ENCODE measurements around the gene HMCN2.
A peak's percentile ranks its signal among the peaks of the same experiment; 100 is the strongest.

HMCN2 gene

DNA sequence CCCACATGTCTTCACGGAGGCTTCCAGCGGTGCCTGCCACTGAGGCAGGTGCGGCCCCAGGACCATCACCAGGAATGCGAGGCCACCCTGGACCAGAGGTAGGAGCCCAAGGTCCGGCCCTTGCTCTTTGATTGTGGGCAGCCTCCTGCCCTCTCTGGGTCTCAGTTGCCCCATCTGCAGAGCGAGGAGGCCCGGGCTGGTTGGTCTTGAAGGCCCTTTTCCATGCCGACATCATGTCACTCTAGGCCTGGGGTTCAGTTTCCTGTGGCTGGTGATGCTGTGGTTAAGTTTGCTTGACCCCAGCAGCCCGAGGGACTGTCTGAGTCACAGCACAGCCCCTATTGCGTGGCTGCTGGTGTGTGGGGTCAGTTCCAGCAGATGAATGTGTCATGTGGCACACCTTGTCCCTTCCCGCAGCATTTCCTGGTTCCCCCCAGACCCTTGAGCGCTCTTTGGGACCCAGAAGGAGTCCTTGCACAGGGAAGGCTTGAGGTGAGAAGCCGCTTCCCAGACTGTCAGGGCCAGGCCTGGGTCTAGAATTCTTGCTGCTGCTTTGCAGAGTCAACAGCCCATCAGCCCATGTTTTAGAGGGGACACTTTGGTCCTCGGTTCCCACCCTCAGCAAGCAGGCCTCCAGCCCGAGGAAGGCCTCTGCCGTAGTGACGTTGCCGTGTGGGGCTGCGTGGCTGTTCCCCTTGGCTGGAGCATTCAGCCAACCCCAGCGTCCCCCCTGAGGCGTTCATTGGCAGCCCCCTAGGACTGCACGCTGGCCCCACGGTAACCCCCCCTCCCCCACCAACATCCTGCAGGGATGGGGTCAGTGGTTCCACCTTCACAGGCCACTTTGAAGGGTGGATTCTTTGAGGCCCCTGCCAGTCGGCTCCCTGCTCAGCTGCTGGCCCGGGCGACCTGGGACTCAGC lies 31.0 kb upstream of the HMCN2 start:
- no peak overlapping the region for H3K4me3 ChIP-seq (ENCODE audit: control insufficient read depth, low read depth, low read length)
- TF ChIP-seq, protein P1, sequence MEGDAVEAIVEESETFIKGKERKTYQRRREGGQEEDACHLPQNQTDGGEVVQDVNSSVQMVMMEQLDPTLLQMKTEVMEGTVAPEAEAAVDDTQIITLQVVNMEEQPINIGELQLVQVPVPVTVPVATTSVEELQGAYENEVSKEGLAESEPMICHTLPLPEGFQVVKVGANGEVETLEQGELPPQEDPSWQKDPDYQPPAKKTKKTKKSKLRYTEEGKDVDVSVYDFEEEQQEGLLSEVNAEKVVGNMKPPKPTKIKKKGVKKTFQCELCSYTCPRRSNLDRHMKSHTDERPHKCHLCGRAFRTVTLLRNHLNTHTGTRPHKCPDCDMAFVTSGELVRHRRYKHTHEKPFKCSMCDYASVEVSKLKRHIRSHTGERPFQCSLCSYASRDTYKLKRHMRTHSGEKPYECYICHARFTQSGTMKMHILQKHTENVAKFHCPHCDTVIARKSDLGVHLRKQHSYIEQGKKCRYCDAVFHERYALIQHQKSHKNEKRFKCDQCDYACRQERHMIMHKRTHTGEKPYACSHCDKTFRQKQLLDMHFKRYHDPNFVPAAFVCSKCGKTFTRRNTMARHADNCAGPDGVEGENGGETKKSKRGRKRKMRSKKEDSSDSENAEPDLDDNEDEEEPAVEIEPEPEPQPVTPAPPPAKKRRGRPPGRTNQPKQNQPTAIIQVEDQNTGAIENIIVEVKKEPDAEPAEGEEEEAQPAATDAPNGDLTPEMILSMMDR (conservative IDR thresholded peaks at IDR 0.05; ENCODE audit: control insufficient read depth, insufficient read depth, low read depth, low read length) = no peak
- peak; percentile 68 for DNase-seq (ENCODE audit: low read depth)

DNA sequence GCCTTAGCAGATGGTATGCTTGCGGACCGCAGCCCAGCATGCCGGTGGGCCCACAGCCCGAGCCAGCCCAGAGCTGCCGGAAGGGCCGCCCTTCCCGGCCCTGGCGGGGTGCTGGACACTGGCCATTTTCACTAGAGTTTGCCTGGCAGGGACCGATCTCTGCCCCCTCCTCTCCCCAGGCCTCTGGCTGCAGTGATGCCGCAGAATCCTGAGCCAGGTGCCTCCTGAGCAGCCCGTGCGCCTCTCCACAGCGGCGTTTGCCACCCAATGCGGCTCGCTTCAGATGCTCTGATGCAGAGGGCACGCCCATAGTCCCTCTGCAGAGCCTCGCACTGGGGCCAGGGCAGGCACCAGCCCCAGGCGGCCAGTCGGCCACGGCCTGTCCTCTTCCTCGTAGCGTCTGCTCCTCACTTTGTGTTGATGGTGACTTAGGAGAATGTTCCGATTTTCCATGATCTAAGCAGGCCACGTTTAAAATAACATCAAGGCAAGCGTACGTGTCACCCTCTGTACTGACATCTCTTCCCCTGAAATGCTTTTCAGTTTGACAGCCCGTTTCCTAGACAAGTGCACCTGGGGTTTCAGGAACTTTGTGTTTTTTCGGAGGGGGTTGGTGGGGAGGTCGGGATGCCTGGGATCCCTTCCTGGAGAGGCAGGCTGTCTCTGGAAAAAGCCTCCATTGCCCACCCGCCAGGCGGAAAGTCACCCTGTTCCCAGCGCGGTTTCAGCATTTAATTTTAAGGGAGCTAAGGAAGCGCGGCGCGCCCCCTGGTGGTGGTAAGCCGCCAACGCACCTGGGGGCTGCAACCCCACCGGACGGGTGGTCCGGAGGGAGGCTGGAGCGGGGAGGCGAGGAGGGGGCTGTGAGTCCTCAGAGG lies 29.8 kb upstream of the HMCN2 start:
- no peak overlapping the region for H3K4me3 ChIP-seq (ENCODE audit: control insufficient read depth, low read depth, low read length)
- TF ChIP-seq, protein P1 (conservative IDR thresholded peaks at IDR 0.05; ENCODE audit: control insufficient read depth, insufficient read depth, low read depth, low read length) = peak; percentile 88
- peak; percentile 52 for DNase-seq (ENCODE audit: low read depth)

DNA sequence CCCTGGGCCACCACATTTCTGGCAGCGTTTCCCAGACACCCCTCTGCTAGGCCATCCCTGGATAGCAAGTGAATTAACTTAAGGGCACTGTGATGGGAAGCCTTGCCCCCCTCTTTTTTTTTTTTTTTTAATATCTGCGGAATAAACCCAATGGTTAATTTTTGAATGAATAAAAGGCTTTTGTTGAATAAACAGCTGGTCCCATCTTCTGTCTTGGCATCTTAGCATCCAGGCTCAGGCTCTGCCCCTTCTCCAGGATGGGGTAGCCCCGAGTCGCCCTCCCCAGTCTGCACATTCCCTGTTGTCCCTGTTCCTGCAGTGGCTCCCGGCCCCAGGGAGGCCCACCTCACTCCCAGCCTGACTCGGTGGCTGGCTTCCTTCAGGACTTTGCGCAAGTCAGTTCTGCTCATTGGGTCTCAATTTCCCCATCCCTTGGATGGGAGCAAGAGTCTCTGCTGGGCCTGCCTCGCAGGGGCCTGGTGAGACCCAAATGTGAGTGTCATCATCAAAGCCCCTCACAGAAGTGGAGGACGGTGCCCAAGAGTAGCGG lies 29.0 kb upstream of the HMCN2 start:
- TF ChIP-seq, protein P1 (conservative IDR thresholded peaks at IDR 0.05; ENCODE audit: control insufficient read depth, insufficient read depth, low read depth, low read length) = no peak
- H3K4me3 ChIP-seq (ENCODE audit: control insufficient read depth, low read depth, low read length) = no peak overlapping the region
- DNase-seq (ENCODE audit: low read depth) = no peak

GRCh38 chr9:130237076-130237475 lies 28.5 kb upstream of the HMCN2 start:
- TF ChIP-seq, protein P1 (conservative IDR thresholded peaks at IDR 0.05; ENCODE audit: control insufficient read depth, insufficient read depth, low read depth, low read length) = no peak
- H3K4me3 ChIP-seq (ENCODE audit: control insufficient read depth, low read depth, low read length) = no peak overlapping the region
- no peak for DNase-seq (ENCODE audit: low read depth)

DNA sequence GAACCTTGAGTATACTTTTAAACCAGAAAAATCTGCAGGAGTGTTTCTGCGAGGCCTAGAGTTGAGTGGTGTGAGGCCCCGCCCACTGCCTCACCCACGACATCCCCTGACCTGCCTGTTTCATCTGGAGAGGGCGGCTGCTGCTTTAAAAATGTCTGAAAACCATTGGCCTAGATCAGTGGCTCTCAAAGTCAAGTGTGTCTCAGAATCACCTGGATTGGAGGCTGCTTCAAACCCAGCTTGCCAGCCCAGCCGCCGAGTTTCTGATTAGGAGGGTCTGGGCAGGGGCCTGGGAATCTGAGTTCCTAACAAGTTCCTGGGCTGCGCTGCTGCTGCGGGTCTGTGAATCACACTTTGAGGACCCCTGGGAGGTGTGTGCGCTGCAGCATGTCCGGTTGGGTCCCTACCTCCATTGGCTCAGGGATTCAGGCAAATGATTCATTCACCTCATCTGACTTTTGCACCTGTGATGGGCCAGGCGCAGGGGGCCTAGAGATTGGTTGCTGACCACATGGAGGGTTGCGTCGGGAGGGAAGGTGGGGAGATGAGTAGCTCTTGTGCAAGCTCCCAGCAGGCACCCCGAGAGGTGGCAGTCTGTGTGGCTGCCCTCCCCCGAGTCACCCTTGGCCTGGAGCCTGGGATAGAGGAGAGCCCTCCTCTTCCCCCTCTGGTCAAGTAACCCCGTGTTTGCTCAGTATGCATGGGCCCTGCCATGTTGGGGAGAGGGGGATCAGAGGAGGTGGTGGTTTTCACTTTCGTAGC lies 27.6 kb upstream of the HMCN2 start:
- DNase-seq (ENCODE audit: low read depth) = no peak
- TF ChIP-seq, protein P1 (conservative IDR thresholded peaks at IDR 0.05; ENCODE audit: control insufficient read depth, insufficient read depth, low read depth, low read length) = no peak
- H3K4me3 ChIP-seq (ENCODE audit: control insufficient read depth, low read depth, low read length) = no peak overlapping the region

GRCh38 chr9:130239363-130239695 lies 26.2 kb upstream of the HMCN2 start:
- no peak overlapping the region for H3K4me3 ChIP-seq (ENCODE audit: control insufficient read depth, low read depth, low read length)
- TF ChIP-seq, protein P1 (conservative IDR thresholded peaks at IDR 0.05; ENCODE audit: control insufficient read depth, insufficient read depth, low read depth, low read length) = no peak
- no peak for DNase-seq (ENCODE audit: low read depth)

All from fibroblast of mammary gland (primary cell).